ENCODE data around the gene IGFL3.

The IGFL3 gene

DNA sequence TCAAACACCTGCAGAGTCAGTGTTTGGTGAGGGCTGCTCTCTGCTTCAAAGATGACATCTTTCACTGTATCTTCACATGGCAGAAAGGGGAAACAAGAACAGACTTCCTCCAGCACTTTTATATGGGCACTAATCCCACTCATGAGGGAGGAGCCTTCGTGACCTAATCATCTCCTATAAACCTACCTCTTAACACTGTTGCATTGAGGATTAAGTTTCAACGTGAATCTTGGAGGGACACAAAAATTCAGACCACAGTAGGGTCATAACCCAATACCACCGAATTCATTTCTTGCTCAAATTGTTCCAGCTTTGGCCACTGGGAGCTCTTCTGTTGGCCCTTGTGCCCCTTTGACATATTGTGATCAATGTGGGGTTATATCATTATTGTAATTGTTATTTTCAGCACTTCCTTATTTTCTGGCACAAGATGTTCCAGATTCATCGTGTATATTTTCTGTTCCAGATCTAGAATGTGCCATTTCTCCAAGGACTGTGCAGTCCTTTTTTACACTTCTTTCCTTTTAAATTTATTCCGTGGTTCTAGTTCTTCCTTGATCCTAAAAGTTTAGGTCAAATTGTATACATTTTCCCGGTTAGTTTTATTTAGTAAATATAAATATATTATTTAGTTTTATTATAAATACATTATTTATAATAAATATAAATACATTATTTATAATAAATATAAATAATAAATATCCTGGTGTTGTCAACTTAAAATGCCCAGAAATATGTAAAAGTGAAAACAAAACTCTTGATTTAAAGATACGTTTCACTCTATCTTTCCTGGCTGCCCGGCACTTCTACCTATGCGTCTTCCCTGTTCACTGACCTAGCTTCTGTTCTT lies 48.2 kb downstream of the IGFL3 start:
- DNase-seq = no peak

GRCh38 chr19:46073268-46073922 lies 51.1 kb downstream of the IGFL3 start:
- DNase-seq = no peak

Measured in T-helper 9 cell (primary cell).